Measurements from ENCODE around the gene SOX12. TPM values are rescaled to one million over a fixed set of nuclear protein-coding genes. Genes with fewer than 3 reads are reported as not detected.

SOX12 gene
- total RNA-seq, 1 donor, result 6.0 TPM

GRCh38 chr20:311609-312008 is 13.7 kb upstream of the SOX12 start:
- no peak for TF ChIP-seq CTCF (IDR thresholded peaks at IDR 0.05; ENCODE audit: insufficient read depth, low read depth, low read length)
- no peak for DNase-seq (ENCODE audit: low read depth)
- no peak overlapping the region for H3K4me3 ChIP-seq (ENCODE audit: low read depth, low read length)

GRCh38 chr20:312067-312466 is 13.3 kb upstream of the SOX12 start:
- TF ChIP-seq CTCF (IDR thresholded peaks at IDR 0.05; ENCODE audit: insufficient read depth, low read depth, low read length), result no peak
- DNase-seq (ENCODE audit: low read depth), result no peak
- no peak overlapping the region for H3K4me3 ChIP-seq (ENCODE audit: low read depth, low read length)

- TF ChIP-seq CTCF (IDR thresholded peaks at IDR 0.05; ENCODE audit: insufficient read depth, low read depth, low read length), result no peak
Measured at GRCh38 chr20:312866-313265, 12.5 kb upstream of the SOX12 start.

GRCh38 chr20:313402-313801 is 11.9 kb upstream of the SOX12 start:
- DNase-seq (ENCODE audit: low read depth), result no peak
- no peak overlapping the region for H3K4me3 ChIP-seq (ENCODE audit: low read depth, low read length)
- TF ChIP-seq CTCF (IDR thresholded peaks at IDR 0.05; ENCODE audit: insufficient read depth, low read depth, low read length), result no peak

More at GRCh38 chr20:312866-313265, 12.5 kb upstream of the SOX12 start:
- peak; percentile 63 for DNase-seq (ENCODE audit: low read depth)
- H3K4me3 ChIP-seq (ENCODE audit: low read depth, low read length), result no peak overlapping the region

- no peak overlapping the region for H3K4me3 ChIP-seq (ENCODE audit: low read depth, low read length)
- no peak for DNase-seq (ENCODE audit: low read depth)
- TF ChIP-seq CTCF (IDR thresholded peaks at IDR 0.05; ENCODE audit: insufficient read depth, low read depth, low read length), result no peak
Measured at GRCh38 chr20:313948-314347, 11.4 kb upstream of the SOX12 start.

- DNase-seq (ENCODE audit: low read depth), result peak; percentile 76
- no peak for TF ChIP-seq CTCF (IDR thresholded peaks at IDR 0.05; ENCODE audit: insufficient read depth, low read depth, low read length)
- H3K4me3 ChIP-seq (ENCODE audit: low read depth, low read length), result no peak overlapping the region
Measured at GRCh38 chr20:316316-317068, 8.9 kb upstream of the SOX12 start.

All from fibroblast of villous mesenchyme (primary cell).